Testis (tissue), 5 donors: Measurements from ENCODE around the gene VSTM1. TPM values are rescaled to one million over a fixed set of nuclear protein-coding genes. Genes with fewer than 3 reads are reported as not detected.
A peak's percentile ranks its signal among the peaks of the same experiment; 100 is the strongest.

ENCODE experiments used
- DNase-seq: peaks from one replicate; pipeline ENCODE4 v3.0.0-alpha.2; 2019
- H3K27ac ChIP-seq, 2 donors: fragments of 200-600 bp; sonication (generic); one replicate each; pipeline ENCODE4 v1.5.1; 2019
- H3K27me3 ChIP-seq: fragments of 200-600 bp; sonication (generic); one replicate; pipeline ENCODE4 v1.5.1; 2019
- H3K36me3 ChIP-seq: fragments of 200-600 bp; sonication (generic); one replicate; pipeline ENCODE4 v1.5.1; 2017; ENCODE audit warnings: low read depth; ENCODE audit errors: missing control alignments
- H3K4me1 ChIP-seq: fragments of 200-600 bp; sonication (generic); one replicate; pipeline ENCODE4 v1.5.1; 2019
- H3K4me3 ChIP-seq, 2 donors: fragments of 200-600 bp; sonication (generic); one replicate each; pipeline ENCODE4 v1.5.1; 2017 to 2019
- H3K9me3 ChIP-seq: fragments of 200-600 bp; sonication (generic); one replicate; pipeline ENCODE4 v1.5.1; 2017
- CTCF ChIP-seq, 3 experiments: fragments of 450-650 bp in 2 of 3; fragments of 200-600 bp in 1 of 3; sonication (generic) in 1 of 3; IDR thresholded peaks; one replicate each; pipeline ENCODE4 v1.5.1; 2016 to 2019; ENCODE audit warnings: antibody characterized with exemption in 3 of 3, mild to moderate bottlenecking in 2 of 3, moderate library complexity in 1 of 3
- POLR2A ChIP-seq: fragments of 450-650 bp; IDR thresholded peaks from one replicate; pipeline ENCODE4 v1.6.1; 2017; ENCODE audit warnings: antibody characterized with exemption, mild to moderate bottlenecking, moderate library complexity
- WGBS, 2 donors: methylation state at CpG; one replicate each; pipeline ENCODE4 v1.1.5; 2018; 5-methylcytosine and 5-hydroxymethylcytosine counted together
- intact Hi-C: fragments of 100-400 bp; cut with DNase I; formaldehyde crosslinking; loops from one replicate; pipeline ENCODE4 v1.15.1; 2023; ENCODE audit warnings: low total_unique reads
- long read RNA-seq, 2 donors: transcript quantifications; one replicate each; lab custom pipeline, GENCODE V29; 2026
- polyA plus RNA-seq: library from polyadenylated mRNA; stranded (reverse); fragments of 350-450 nt; fragmentation: Illumina TruSeq; extraction: RNeasy Lipid Tissue Mini Kit (QIAGEN cat#74804); gene quantifications from one replicate; pipeline ENCODE4 v1.2.3, GENCODE V29; 2014; ENCODE audit warnings: low read depth, low replicate concordance; ENCODE audit not compliant: insufficient read depth
- total RNA-seq, 2 donors: library from RNA; depleted of rRNA; stranded (reverse); fragments of >200 nt; gene quantifications; one replicate each; pipeline ENCODE4 v1.2.3, GENCODE V29; 2016

Gene VSTM1
- total RNA-seq (not detected), polyA plus RNA-seq (1.4 TPM)
- long read RNA-seq, donor 1 = 0 reads
- long read RNA-seq, donor 2 = 0 reads

GRCh38 chr19:54063350-54064116 is at the start of gene VSTM1:
VSTM1 (minus strand) TSS chr19:54063897; CDS start chr19:54063777, 120 bp downstream.
- TF ChIP-seq POLR2A (no peak), CTCF (IDR thresholded peaks at IDR 0.05) (no peak)
- intact Hi-C loops = no loop called here
- no peaks in the 10 kb centered on the region for H3K36me3 ChIP-seq
- H3K4me1 ChIP-seq = no peaks in the 10 kb centered on the region
- H3K27ac ChIP-seq = no peak within 1 kb of the TSS
- peak within 1 kb of the TSS in 1 of 2 donors; percentile 6 for H3K4me3 ChIP-seq
- WGBS, 2 donors = 53 to 69% methylated on average over 34 of the region's 34 CpGs
- H3K9me3 ChIP-seq = no peaks in the 10 kb centered on the region
- no peaks in the 10 kb centered on the region for H3K27me3 ChIP-seq
- no peak for DNase-seq

GRCh38 chr19:54109651-54110050 is 46.0 kb upstream of the VSTM1 start:
- no peaks in the 10 kb centered on the region for H3K27me3 ChIP-seq
- TF ChIP-seq CTCF (IDR thresholded peaks at IDR 0.05) (no peak), POLR2A (no peak)
- H3K9me3 ChIP-seq = no peaks in the 10 kb centered on the region
- no peak overlapping the region for H3K4me3 ChIP-seq
- intact Hi-C loops = no loop called here
- H3K36me3 ChIP-seq = no peaks in the 10 kb centered on the region
- WGBS, 2 donors = 68 to 74% methylated on average over 6 of the region's 6 CpGs
- DNase-seq = no peak
- H3K27ac ChIP-seq = no peak overlapping the region
- H3K4me1 ChIP-seq = peaks cover 7% of the 10 kb centered on the region

GRCh38 chr19:54108496-54108895 is 44.8 kb upstream of the VSTM1 start:
- no peaks in the 10 kb centered on the region for H3K36me3 ChIP-seq
- no peaks in the 10 kb centered on the region for H3K27me3 ChIP-seq
- H3K9me3 ChIP-seq = no peaks in the 10 kb centered on the region
- 74 to 77% methylated on average over 6 to 7 of the region's 7 CpGs for WGBS, 2 donors
- H3K4me1 ChIP-seq = peaks cover 3% of the 10 kb centered on the region
- TF ChIP-seq CTCF (IDR thresholded peaks at IDR 0.05) = no peak
- TF ChIP-seq POLR2A = no peak
- DNase-seq = no peak
- no peak overlapping the region for H3K27ac ChIP-seq
- intact Hi-C loops = no loop called here
- no peak overlapping the region for H3K4me3 ChIP-seq

GRCh38 chr19:54107876-54108490 is 44.3 kb upstream of the VSTM1 start:
- Histone ChIP-seq H3K36me3 (no peaks in the 10 kb centered on the region), H3K9me3 (no peaks in the 10 kb centered on the region), H3K27ac (no peak overlapping the region), H3K27me3 (no peaks in the 10 kb centered on the region), H3K4me1 (peaks cover 7% of the 10 kb centered on the region), H3K4me3 (no peak overlapping the region)
- intact Hi-C loops = no loop called here
- TF ChIP-seq POLR2A (no peak), CTCF (IDR thresholded peaks at IDR 0.05) (no peak)
- DNase-seq = no peak
- WGBS, 2 donors = 73 to 78% methylated on average over 17 to 21 of the region's 21 CpGs
